MCF 10A (cell line): Measurements from ENCODE around the gene TXLNB. TPM values are rescaled to one million over a fixed set of nuclear protein-coding genes. Genes with fewer than 3 reads are reported as not detected.

ENCODE experiments used
- BruUV-seq: library from RNA; stranded (reverse); fragments of 400-500 nt; replicated peaks from 2 replicates; lab custom pipeline; 2021; lab: Mats Ljungman, UMichigan
- CTCF ChIA-PET: fragments of 300-600 bp; sonication (Branson Sonifier 250); formaldehyde crosslinking; extraction: SDS; loops from one replicate; lab custom pipeline; 2021; ENCODE audit warnings: antibody characterized with exemption, inconsistent platforms; lab: Yijun Ruan, JAX
- POLR2A ChIA-PET: fragments of 300-600, 350-650 bp; sonication (Branson Sonifier 250); formaldehyde crosslinking; extraction: SDS; loops from one replicate; lab custom pipeline; 2020; ENCODE audit warnings: antibody characterized with exemption, inconsistent platforms; lab: Yijun Ruan, JAX
- DNase-seq: peaks from one replicate; pipeline ENCODE4 v3.0.0-alpha.2; 2018; ENCODE audit not compliant: unreplicated experiment
- H3K27ac Mint-ChIP-seq: one replicate; pipeline ENCODE4 v1.8.0; 2022; ENCODE audit warnings: mild to moderate bottlenecking, low read depth, mixed read lengths; ENCODE audit not compliant: unreplicated experiment
- H3K27me3 Mint-ChIP-seq: one replicate; pipeline ENCODE4 v1.8.0; 2022; ENCODE audit warnings: mixed read lengths; ENCODE audit not compliant: insufficient read depth, unreplicated experiment
- H3K36me3 Mint-ChIP-seq: one replicate; pipeline ENCODE4 v1.8.0; 2022; ENCODE audit warnings: mild to moderate bottlenecking, moderate library complexity, mixed read lengths; ENCODE audit not compliant: insufficient read depth, unreplicated experiment
- H3K4me1 Mint-ChIP-seq: one replicate; pipeline ENCODE4 v1.8.0; 2022; ENCODE audit warnings: mixed read lengths; ENCODE audit not compliant: insufficient read depth, unreplicated experiment
- H3K4me3 Mint-ChIP-seq: one replicate; pipeline ENCODE4 v1.8.0; 2022; ENCODE audit warnings: mild to moderate bottlenecking, moderate library complexity, mixed read lengths; ENCODE audit not compliant: unreplicated experiment
- H3K9me3 Mint-ChIP-seq: one replicate; pipeline ENCODE4 v1.8.0; 2022; ENCODE audit warnings: mixed read lengths; ENCODE audit not compliant: unreplicated experiment
- CTCF ChIP-seq: fragments of 200-600 bp; IDR thresholded peaks from one replicate; pipeline ENCODE4 v1.8.0; 2022; ENCODE audit warnings: antibody characterized with exemption, mild to moderate bottlenecking; ENCODE audit not compliant: unreplicated experiment
- intact Hi-C: fragments of 100-400 bp; cut with micrococcal nuclease; formaldehyde crosslinking; loops from 2 replicates; pipeline ENCODE4 v1.14.1; 2022
- total RNA-seq: library from RNA; stranded (reverse); gene quantifications from 2 replicates; pipeline ENCODE4 v1.2.3, GENCODE V29; 2022

TXLNB gene
- total RNA-seq, 1 experiment from 2014 or later: not detected

DNA sequence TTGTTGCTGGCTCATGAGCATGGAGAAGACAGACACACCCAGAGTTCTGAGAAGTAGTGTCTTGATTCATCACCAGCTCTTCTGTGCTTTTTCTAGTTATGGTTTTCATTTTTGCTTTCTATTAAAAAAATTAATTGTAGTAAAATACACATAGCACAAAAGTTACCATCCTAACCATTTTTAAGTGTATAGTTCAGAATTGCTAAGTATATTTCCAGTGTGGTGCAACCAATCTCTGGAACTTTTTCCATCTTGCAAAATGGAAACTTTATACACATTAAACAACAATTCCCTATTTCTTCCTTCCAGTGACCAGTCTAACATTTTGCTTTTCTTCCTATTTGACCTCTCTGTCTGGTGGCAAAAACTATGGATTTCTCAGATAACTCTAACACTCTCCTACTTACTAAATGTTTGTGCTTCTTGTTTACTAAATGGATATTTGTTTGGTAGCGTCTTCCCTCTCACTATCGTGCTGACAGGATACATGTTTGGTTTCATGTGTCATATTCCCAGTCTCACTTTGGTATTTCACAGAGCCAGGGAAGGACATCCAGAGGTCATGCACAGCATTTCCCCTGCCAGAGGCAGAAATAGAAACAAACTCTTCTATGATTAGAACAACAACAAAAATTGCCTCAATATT lies 40.6 kb downstream of the TXLNB start:
- CTCF ChIA-PET: interaction anchor here (0.6 to 1.9 kb wide), 3 partner anchors 32 to 420 kb away, joined by 3 to 5 read pairs (median 3); no protein-coding TSS in a partner anchor
- Mint-ChIP-seq H3K36me3 (no peaks in the 10 kb centered on the region), H3K9me3 (no peaks in the 10 kb centered on the region), H3K27me3 (no peaks in the 10 kb centered on the region), H3K27ac (peak overlapping the region; percentile 3), H3K4me3 (no peak overlapping the region), H3K4me1 (no peaks in the 10 kb centered on the region)
- POLR2A ChIA-PET: interaction anchor here (0.7 to 0.9 kb wide), 2 partner anchors 11 to 14 kb away, joined by 3 read pairs; no protein-coding TSS in a partner anchor
- intact Hi-C loops: no loop called here
- no TSS peak for BruUV-seq
- DNase-seq: no peak
- TF ChIP-seq CTCF: no peak

DNA sequence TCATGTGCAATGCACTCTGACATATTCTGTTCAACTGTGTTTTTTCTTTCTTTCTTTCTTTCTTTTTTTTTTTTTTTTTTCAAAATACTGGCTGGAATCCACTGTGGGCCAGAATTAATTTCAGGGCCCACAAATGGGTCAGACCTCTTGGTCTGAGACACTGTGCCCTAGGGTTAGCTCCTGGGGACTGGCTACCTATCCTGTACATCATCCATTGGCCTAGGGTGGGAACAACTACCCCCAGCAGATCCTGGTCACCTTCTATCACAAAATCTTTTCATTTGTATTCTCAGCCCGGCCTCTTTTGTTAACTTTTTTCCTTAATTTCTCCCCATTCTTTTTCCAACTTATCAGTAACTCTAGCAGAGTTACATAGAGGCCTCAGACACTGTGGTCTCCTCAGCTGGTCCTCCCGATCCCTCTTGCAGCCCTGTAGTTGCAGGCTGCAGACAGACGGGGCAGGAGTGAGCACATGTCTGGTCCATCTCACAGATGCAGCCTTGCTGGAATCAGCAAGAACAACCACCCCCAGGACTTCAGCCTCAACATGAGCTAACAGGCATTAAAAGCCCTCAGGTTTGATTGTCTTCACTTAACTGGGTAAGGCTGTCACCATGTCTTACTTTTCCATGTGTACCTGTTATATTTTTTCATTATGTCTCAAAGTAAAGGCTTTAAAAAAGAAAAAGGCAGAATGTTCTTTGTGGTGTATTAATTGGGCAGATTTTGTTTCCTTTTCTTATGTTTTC lies 41.3 kb downstream of the TXLNB start:
- no TSS peak for BruUV-seq
- POLR2A ChIA-PET: interaction anchor here (0.7 to 0.9 kb wide), 2 partner anchors 12 to 13 kb away, joined by 3 read pairs; no protein-coding TSS in a partner anchor
- no peaks in the 10 kb centered on the region for H3K27me3 Mint-ChIP-seq
- H3K27ac Mint-ChIP-seq: no peak overlapping the region
- CTCF ChIA-PET: interaction anchor here (0.6 to 1.9 kb wide), 5 partner anchors 9 to 419 kb away, joined by 3 to 5 read pairs (median 3); no protein-coding TSS in a partner anchor
- DNase-seq: peak; percentile 61
- TF ChIP-seq CTCF: peak; percentile 54
- no peaks in the 10 kb centered on the region for H3K36me3 Mint-ChIP-seq
- H3K4me1 Mint-ChIP-seq: no peaks in the 10 kb centered on the region
- intact Hi-C loops: no loop called here
- no peak overlapping the region for H3K4me3 Mint-ChIP-seq
- no peaks in the 10 kb centered on the region for H3K9me3 Mint-ChIP-seq

- CTCF ChIA-PET: interaction anchor here (0.6 to 1.9 kb wide), 4 partner anchors 10 to 775 kb away, joined by 3 to 5 read pairs (median 4); no protein-coding TSS in a partner anchor
- TF ChIP-seq CTCF: no peak
- DNase-seq: no peak
Measured at GRCh38 chr6:139249395-139249794, 42.4 kb downstream of the TXLNB start.

DNA sequence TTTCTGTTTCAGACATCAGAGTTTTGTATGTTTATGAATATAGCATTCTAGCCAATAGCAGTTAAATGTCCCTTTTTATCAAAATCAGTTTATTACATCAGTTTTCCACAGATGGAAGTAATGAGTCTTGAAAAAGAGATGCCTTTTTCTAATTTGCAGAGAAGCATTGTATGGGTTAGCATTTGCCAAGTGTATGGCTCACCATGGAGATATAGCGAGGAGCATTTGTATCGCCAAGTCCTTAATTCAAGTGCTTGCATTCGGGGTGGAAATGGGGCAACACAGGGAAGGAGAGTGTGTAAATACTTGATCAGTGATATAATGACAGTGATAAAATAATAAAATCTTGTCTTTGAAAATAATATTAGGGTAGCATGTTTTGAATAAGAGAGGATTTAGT lies 42.9 kb downstream of the TXLNB start:
- Mint-ChIP-seq H3K9me3 (no peaks in the 10 kb centered on the region), H3K4me1 (no peaks in the 10 kb centered on the region), H3K36me3 (no peaks in the 10 kb centered on the region), H3K27ac (no peak overlapping the region), H3K4me3 (no peak overlapping the region), H3K27me3 (no peaks in the 10 kb centered on the region)
- ChIA-PET POLR2A (no interaction called here), CTCF (no interaction called here)
- no peak for TF ChIP-seq CTCF
- intact Hi-C loops: no loop called here
- no TSS peak for BruUV-seq
- DNase-seq: no peak

More at GRCh38 chr6:139249395-139249794, 42.4 kb downstream of the TXLNB start:
- intact Hi-C loops: no loop called here
- Mint-ChIP-seq H3K27me3 (no peaks in the 10 kb centered on the region), H3K36me3 (no peaks in the 10 kb centered on the region), H3K4me3 (no peak overlapping the region), H3K9me3 (no peaks in the 10 kb centered on the region), H3K4me1 (no peaks in the 10 kb centered on the region), H3K27ac (no peak overlapping the region)
- no TSS peak for BruUV-seq
- POLR2A ChIA-PET: no interaction called here
